Activated T-cell treated with anti-CD3 and anti-CD28 coated beads, Interleukin-2, amount 50 U/mL, for 48 hours (primary cell): ENCODE measurements around the gene HABP4.
"Not testable (repeated sequence)": the region's sequence is repeated elsewhere in the genome, so short reads cannot be mapped to it uniquely, and the experiment has no call there.

Source experiments
- DNase-seq, 2 experiments: peaks; one replicate each; pipeline ENCODE4 v3.0.0-alpha.2; 2020

HABP4 gene

DNA sequence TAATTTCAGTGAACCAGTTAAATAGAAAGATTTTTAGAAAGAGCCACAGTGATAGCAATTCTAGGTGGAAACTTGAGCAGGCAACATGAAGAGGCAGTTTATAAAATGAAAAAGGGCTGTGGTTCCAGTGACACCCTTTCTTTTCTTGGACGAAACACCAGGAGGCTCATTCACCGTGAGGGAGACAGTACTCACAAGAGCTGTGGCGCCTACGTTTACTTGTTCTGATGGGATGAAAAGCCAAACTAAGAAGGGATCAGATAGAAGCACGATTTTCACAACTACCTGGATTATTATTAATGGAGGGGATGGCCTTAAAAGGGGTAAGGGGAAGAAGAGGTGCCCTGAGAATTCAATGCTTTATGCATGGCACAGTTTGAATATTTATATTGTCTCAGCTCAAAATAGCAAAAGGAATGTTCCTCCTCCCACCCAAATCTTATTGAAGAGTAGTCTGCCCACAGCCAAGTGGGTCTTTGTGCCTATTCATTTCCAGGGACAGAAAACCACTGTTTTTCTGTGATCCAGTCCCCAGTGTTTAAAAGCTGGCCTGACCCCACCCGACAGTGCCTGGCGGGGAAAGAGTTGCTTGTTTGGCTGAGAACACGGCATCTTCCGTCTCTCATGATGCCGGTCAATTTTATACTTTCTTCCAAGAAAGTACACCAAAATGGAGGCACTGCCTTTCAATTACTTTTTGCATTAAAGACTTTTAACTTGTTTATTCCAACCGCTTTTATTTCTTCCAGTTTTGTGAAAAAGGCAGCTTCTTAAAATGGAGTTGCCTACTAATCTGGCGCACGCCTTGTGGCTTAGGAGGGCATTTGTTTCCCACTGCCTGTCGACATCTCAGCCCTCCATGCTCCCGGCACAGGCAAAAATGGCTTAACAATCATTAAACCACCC lies 51.9 kb downstream of the HABP4 start:
- DNase-seq: no peak

DNA sequence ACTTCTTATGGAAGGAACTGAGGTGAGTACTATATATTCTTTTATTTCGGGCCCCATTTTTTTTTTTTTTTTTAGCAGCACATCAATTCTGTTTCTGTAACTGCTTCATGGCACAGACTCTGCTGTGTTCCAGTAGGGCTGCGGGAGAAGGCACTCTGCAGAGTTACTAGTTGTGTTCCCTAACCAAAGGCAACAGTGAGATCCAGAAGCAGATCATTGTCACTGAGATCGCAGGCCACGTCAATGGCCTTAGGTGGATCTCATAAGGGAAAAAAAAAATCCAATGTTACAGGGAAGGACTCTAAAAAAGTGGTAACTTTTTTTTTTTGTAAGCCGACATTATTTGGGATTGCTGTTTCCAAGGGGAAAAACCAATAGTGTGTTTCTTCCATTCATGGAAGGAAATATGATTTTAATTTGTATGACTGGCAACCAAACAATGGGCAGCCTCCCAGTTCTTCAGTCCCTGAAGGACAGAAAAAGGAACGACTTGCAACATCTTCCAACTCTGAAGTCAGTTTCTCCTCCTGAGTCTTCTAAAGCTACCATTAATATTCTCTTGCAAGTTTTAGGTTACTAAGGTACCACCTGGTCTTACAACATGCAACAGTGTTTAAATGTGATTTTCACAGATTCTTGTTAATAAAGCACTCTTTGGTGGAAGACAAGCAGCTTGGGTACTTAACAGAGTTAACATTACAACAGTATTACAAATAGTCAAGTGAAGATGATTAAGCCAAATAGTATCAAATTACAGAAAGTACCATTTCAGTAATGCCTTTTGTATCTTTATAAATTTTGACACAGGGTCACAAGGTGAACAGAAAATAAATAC lies 52.8 kb downstream of the HABP4 start:
- DNase-seq: no peak

DNA sequence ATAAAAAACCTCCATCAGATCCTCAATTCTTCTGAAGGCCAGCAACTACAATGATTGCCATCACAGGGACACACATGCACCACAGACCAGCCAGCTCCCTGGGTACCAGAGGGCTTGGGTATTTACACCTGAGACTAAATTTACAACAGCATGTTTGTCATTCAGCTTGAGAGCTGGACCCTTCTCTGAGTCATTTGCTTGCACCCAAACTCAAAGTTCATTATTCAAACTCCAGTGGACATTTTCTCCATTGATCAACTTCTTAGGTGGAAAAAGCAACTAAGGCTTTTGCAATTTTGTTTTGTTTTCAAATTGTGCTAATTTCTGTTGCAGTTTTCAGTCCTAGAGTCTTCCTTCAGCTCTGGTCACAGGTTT lies 53.4 kb downstream of the HABP4 start:
- DNase-seq: not testable (repeated sequence)

DNA sequence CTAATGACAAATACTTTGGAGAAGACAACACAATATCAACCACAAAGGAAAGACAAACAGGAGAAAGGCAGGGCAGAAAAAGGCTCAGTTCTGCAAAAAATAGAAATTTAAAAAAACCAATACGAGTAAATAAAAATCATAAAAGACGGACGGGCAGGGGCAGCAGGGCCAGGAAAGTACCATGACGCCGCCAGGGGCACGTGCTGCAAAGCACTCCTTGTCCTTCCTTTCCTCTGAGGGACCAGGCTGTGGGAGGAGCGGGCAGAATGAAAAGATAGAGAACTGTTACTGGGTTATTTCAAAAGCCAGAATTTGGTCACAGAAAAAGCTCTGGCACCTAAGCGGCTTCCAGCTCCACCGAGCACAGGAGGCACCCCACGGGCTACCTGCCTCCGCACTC lies 53.9 kb downstream of the HABP4 start:
- DNase-seq: no peak

DNA sequence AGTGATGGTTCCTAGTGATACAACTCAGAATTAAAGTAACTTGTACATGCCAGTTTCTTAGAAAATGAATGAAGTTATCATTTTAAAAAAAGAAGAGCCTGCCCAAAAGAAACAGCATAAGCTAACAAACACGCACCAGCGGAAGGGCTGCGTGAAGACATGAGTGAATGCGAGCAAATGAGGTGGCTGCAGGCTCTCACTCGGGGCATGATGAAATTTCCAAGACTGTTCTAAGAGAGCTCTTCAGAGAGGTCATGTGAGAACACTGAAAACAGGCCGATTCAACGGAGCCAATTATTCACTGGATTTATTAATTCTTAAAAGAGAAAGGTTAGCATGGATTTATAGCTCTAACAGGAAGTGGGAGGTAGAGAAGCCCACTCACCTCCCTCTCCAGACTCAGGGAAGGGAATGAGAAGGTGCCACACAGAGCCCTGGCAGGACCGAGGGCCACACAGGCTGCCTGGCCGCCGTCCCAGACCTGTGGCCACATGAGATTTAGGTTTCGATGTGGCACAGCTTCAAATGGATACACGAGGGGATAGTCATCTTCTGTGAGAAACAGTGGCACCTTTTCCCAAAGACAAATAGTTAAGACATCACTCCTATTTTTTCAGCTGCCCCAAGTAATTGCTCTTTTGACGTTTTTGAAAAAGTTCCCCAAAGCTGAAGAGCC lies 55.5 kb downstream of the HABP4 start:
- DNase-seq: no peak

DNA sequence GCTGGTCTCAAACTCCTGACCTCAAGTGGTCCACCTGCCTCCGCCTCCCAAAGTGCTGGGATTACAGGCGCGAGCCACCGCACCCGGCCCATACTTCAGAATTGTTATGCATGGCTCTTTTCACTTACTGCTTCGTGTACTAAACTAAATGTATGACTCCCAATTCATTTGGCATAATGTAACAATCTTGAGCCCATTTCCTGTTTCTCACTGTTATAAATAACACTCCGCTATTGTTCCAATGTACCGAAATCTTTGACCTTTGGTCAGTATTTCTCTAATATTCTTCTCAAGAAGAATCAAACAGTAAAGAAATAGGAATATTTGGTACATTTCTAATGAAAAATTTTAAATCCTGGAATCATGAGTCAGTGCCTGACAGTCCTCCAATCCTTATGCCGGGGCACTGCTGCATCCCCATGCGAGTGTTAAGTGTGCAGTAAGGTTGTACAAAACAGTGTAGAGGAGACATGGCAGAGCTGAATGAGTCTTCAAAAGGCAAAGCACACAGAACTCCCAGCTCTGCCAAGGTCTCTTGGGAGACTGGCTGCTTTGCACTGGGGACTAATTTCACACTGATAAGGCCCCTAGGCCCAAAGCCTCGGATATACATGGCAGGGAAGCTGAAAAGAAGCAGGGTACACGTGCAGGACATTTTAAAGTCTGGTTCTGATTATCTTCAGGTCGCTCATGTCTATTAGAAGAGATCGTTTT lies 58.4 kb downstream of the HABP4 start:
- no peak for DNase-seq

DNA sequence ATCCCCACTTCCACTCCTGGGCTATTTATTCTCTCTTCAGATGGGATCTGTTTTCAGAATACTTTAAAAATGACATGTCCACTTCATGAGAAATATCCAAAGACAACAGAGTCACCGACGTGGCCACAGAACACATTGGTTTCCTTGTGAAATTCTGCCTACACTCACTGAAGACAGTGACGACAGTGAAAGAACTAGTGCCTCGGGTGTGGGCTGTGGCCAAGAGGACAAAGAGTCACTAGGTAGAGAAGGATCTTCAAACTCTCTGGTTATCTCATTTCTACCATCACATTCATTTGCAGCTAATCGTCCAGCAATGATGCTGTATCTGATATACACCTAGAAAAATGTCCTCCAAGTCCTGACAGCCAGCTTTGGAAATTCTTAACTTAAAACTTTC lies 59.1 kb downstream of the HABP4 start:
- no peak for DNase-seq

DNA sequence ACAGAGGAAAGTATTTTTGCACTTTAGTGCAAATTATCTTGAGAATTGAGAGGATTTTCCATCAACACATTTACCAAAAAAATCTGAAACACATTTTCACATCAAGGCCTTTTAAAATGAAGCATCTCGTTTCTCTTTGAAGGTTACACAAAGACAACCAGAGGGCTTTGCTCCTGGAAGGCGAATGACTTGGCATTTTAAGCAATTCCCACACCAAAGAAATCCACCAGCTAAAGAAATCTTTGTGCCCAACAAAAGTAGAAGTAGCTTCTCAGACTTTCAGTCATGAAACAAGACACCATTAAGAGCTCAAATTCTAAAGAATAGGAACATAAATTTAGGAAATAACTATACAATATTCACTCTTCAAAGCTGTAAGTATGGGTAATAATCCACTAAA lies 59.9 kb downstream of the HABP4 start:
- no peak for DNase-seq

DNA sequence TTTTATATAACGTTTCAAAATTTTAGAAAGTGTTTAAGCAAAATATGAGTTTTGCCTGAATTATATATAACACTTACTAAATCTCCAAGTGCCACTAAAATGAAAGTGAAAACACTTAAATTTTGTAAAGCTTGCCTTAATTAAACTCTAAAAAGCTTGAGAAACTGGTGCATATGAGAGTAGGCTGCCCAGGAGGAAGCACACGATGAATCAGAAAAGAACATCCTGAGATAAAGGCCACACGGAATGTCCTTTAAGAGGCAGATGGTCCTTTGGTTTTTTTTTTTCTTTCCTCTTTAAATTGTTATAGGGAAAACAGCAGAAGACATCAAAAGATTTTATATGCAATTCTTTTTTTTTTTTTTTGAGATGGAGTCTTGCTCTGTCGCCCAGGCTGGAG lies 60.3 kb downstream of the HABP4 start:
- DNase-seq: no peak

DNA sequence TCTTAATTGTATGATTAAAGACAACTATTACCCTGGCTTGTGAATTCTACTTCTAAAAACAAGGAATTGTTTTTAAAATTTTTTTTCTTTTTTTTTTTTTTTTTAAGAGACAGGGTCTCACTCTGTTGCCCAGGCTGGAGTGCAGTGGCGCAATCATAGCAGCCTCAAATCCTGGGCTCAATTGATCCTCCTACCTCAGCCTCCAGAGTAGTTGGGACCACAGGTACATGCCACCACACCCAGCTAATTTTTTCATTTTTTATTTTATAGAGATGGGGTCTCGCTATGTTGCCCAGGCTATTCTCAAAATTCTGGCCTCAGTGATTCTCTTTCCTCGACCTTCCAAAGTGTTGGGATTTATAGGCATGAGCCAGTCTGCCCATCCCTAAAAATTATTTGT lies 62.3 kb downstream of the HABP4 start:
- DNase-seq: no peak

DNA sequence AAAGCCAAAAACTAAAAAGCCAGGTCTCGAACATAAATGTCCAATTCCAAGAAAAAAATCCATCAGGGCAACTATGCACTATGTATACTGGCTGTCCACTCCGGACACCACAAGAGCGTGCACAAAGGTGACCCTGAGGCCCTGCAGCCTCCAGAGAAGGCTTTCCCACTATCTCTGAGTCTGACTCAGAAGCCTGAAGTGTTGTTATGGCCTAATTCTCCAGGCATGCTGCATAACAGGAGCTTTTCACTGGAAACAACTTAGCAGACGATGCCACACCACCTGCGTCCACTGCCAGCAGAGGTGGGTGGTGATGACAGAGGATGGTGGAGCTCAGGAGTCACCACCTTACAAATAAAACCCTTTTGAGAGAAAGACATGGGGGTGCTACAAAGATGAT lies 63.7 kb downstream of the HABP4 start:
- DNase-seq: no peak

DNA sequence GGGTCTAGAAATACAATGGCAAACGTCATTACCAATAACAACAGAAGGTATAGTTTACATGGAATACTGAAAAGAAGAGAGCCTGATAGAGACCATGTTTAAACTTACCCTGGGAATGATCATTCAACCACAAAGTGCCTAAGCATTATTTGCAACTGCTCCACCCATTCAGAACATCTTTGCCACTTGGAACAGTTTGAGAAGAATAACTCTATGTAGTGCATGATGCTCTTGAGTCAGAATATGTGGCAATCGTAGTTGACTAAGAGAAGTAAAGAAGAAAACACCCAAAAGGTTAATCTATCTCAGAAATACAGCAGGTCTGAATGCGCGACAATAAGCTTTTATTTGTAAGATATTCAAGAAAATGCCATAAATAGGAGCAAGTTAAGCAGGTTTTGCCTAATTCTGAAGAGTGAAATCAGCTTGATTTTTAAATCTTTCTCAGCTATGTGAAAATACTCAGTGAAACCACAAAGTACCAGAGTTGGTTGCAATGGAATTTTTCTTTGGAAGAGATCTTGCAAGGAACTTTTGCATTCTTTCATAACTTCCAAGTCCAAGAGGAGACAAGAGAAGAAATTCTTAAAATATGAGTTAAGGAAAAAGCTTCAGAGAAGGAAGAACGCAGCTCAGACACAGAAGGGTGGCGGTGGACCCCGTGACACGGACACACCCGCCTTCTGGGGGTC lies 64.3 kb downstream of the HABP4 start:
- DNase-seq: no peak

DNA sequence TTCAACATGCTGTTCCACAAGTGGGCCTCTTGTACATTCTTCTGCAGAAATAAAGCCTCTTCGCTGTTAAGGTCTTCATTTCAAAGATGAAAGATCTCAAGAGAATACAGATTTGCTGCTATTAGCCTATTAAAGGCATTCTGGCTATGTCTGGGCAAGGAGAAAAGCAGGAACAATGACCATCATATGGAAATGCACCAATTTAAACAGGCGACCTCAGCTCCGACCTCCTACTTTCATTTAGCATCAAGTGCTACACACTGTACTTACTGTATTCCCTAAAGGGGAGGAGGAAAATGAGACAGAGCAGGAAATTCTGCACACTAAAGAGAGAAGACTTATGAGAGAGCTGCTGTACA lies 64.8 kb downstream of the HABP4 start:
- no peak for DNase-seq

DNA sequence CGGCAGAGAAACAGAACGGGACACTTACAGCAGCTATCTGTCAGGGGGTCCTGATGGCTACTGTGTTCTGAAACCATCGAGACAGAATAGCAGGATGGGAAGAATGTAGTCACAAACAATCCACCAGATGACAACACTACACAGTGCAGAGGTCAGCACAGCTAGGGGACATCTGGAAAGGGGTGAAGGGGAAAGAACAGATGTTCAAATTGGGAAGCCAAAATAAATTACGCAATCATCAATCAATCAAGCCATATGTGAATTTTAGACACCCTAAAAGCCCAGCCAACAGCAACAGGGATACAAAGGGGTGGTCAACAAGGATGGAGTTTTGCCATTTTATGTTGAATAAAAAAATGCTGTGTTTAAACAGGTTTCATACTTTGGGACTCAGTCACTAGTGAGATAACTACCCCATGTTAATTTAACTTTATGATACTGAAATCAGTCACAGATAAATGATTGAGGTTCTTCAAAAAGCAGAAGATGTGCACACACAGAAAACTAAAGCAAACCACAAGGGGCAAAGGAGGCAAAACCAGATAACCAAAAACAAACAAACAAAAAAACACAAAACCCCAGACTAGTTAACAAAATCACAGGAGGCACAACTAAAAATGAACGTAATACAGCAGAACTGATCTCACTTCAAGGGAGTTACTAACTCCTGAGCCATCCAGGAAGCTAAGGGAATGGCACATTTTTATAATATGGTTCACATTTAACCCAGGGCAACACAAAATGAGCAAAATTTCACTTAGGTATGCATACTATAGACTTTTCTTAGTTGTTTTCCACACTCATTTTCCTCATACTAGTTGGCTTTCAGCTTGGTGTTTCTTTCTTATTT lies 65.9 kb downstream of the HABP4 start:
- DNase-seq: no peak

DNA sequence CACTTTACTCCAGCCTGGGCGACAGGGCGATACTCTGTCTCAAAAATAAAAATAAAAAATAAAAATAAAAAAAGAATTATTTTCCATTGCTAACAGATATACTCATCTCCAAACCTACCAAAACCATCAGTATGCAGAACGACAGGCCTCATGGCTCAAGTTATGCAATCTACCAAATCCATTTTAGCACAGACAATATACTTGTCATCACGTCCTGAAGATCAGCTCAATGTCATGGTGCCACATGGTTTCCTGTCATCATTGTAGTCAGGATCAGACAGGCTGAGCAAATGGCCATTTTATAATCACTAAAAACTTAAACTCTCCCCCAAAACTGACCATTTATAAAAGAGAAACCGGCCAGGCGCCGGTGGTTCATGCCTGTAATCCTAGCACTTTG lies 69.1 kb downstream of the HABP4 start:
- no peak for DNase-seq

DNA sequence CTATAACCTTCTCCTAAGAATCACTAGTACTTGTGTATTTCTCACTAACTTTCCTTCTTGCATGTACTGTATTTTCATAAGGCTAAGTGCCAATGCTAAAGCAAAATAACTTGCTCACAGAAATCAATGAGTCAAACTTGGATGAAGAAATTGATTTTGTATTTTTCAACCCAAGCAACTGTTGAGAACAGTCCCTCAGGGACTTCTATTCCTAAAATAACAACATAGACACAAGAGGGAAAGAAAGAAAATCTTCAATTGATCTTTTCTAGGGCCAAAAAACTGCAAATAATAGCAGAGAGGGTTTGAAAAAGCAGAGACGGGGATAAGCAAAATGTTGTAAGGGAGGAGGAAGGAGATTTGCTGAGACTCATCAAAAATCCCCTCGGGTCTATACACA lies 69.8 kb downstream of the HABP4 start:
- DNase-seq: no peak

DNA sequence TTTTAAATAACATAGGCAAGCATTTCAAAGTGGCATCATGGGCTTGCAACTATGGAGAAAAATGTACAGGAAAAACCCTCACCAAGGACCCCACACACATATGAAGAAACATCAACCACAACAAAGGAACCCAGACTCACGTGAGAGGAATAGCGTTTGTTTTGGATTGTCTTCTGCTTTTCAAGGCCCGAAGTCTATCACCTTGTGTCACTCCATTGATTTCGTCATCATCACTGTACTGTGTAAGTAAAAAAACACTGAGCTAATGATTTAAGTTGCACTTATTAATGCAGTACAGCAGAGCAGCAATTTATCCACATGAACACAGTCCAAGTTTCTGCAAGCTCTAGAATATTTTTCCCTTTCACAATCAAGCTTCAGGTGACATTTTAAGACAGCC lies 72.4 kb downstream of the HABP4 start:
- no peak for DNase-seq

DNA sequence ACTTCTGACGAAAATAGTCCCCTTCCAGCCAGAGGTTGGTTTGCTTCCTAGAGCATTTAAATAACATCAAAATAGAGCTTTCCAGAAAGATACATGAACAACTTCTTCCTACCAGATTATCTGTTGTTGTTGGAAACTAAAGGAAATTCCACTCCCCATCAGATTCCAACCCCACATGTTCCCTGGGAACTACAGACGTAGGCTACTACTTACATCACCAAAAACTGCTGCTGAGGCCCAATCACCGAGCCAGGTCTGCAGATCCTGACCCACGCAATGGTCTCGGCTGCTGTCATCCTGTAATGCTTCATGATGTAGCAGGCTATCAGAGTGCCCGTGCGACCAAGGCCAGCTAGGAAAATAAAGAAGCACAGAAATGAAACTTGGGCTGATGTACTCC lies 73.4 kb downstream of the HABP4 start:
- DNase-seq: no peak

DNA sequence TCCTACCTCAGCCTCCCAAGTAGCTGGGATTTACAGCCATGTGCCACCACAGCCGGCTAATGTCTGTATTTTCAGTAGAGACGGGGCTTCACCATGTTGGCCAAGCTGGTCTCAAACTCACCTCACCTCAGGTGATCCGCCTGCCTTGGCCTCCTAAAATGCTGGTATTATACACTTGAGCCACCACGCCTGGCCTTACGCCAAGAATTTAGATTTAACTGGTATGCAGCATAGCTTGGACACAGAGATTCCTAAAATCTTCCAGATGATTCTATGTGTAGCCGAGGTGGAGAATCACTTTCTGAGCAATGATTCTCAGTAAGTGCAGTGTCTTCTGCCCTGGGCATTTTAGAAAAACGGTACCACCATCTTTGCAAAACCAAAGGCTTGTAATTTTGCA lies 74.1 kb downstream of the HABP4 start:
- no peak for DNase-seq

DNA sequence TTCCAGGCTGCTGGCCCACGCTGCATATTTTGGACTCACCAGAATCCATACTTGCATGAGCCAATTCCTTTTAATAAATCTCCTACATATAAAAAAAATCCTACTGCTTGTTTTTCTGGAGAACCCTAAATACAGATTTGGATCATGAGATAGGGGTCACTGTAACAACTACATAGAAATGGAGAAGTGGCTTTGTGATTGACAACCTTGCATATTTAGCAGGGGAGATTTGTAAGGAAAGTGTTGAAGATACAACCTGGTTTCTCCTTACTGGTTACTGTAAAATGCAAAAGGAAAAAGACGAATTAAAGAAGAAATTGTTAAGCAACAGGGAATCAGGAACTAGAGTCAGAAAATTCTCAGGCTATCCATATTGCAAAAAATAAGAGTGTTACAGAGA lies 74.8 kb downstream of the HABP4 start:
- no peak for DNase-seq

DNA sequence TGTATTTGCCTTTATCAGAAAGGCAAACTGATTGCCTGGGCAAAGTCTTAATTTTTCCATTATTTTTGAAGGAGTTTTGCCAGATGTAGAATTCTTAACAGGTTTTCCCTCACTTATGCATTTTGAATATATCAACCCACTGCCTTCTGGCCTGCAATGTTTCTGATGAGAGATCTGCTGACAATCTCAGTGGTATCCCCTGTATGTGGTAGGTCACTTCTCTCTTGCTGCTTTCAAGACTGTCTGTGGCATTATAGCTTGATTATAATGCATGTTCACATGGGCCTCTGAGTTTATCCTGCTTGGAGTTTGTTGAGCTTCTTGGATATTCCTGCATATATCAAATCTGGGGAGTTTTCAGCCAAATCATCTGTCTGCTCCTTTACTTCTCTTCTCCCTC lies 82.2 kb downstream of the HABP4 start:
- DNase-seq: no peak

DNA sequence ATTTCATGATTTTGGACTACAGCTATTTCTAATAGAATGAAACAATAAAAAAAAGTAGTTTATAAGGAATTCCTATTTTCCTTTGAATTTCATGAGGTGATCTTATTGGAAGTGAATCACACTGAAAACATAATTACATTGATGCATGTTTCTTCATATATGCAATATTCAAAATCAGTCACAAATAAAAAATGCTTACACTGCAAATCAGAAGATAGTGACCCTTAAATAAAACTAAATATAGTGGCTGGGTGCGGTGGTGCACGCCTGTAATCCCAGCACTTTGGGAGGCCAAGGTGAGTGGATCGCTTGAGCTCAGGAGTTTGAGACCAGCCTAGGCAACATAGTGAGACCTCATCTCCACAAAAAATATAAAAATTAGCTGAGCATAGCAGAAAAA lies 90.1 kb downstream of the HABP4 start:
- no peak for DNase-seq
